ENCODE data around the gene MAP4K1.

DNA sequence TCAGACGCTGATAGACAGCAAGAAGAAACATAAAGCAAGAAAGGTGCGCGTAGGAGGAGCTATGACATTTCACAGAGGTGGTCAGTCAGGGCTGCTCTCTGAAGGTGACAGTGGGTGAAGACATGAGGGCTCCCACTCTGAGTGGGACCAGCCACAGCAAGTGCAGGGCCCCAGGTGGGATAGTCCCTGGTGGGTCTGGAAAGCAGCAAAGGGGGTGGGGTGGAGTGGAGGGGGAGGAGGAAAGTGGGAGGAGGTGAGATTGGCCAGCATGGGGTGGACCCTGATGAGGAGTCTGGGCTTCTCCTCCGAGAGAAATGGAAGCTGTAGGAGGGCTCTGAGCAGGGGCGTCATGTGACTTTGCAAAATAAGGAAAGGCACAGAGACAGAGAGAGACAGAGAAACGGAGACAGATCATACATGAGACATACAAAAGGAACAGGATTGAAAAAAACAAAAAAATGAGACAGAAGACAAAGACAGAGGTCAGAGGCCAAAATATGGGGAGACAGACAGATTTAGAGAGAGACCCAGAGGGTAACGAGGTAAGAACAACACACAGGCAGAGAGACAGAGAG is 2.7 kb downstream of the MAP4K1 start:
- TF ChIP-seq, protein P1, sequence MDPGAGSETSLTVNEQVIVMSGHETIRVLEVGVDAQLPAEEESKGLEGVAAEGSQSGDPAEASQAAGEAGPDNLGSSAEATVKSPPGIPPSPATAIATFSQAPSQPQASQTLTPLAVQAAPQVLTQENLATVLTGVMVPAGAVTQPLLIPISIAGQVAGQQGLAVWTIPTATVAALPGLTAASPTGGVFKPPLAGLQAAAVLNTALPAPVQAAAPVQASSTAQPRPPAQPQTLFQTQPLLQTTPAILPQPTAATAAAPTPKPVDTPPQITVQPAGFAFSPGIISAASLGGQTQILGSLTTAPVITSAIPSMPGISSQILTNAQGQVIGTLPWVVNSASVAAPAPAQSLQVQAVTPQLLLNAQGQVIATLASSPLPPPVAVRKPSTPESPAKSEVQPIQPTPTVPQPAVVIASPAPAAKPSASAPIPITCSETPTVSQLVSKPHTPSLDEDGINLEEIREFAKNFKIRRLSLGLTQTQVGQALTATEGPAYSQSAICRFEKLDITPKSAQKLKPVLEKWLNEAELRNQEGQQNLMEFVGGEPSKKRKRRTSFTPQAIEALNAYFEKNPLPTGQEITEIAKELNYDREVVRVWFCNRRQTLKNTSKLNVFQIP (CRISPR knock-in tag; IDR thresholded peaks at IDR 0.05; ENCODE audit: borderline replicate concordance, low read depth): no peak
- no peak for TF ChIP-seq RARB (CRISPR knock-in tag; IDR thresholded peaks at IDR 0.05)
- no peak for TF ChIP-seq ZFP30 (CRISPR knock-in tag; IDR thresholded peaks at IDR 0.05)
- TF ChIP-seq, protein P2, sequence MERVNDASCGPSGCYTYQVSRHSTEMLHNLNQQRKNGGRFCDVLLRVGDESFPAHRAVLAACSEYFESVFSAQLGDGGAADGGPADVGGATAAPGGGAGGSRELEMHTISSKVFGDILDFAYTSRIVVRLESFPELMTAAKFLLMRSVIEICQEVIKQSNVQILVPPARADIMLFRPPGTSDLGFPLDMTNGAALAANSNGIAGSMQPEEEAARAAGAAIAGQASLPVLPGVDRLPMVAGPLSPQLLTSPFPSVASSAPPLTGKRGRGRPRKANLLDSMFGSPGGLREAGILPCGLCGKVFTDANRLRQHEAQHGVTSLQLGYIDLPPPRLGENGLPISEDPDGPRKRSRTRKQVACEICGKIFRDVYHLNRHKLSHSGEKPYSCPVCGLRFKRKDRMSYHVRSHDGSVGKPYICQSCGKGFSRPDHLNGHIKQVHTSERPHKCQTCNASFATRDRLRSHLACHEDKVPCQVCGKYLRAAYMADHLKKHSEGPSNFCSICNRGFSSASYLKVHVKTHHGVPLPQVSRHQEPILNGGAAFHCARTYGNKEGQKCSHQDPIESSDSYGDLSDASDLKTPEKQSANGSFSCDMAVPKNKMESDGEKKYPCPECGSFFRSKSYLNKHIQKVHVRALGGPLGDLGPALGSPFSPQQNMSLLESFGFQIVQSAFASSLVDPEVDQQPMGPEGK (CRISPR knock-in tag; IDR thresholded peaks at IDR 0.05; ENCODE audit: borderline replicate concordance): no peak
- TF ChIP-seq SNAI2 (CRISPR knock-in tag; IDR thresholded peaks at IDR 0.05): no peak
- TF ChIP-seq GLIS3 (CRISPR knock-in tag; IDR thresholded peaks at IDR 0.05): no peak
- TF ChIP-seq ZC3H10 (CRISPR knock-in tag; IDR thresholded peaks at IDR 0.05): no peak
- TF ChIP-seq TCF4 (CRISPR knock-in tag; IDR thresholded peaks at IDR 0.05; ENCODE audit: borderline replicate concordance): no peak
- TF ChIP-seq ESRRG (CRISPR knock-in tag; IDR thresholded peaks at IDR 0.05): no peak
- TF ChIP-seq ZNF565 (CRISPR knock-in tag; conservative IDR thresholded peaks at IDR 0.05; ENCODE audit: low read depth): no peak
- TF ChIP-seq, protein P3, sequence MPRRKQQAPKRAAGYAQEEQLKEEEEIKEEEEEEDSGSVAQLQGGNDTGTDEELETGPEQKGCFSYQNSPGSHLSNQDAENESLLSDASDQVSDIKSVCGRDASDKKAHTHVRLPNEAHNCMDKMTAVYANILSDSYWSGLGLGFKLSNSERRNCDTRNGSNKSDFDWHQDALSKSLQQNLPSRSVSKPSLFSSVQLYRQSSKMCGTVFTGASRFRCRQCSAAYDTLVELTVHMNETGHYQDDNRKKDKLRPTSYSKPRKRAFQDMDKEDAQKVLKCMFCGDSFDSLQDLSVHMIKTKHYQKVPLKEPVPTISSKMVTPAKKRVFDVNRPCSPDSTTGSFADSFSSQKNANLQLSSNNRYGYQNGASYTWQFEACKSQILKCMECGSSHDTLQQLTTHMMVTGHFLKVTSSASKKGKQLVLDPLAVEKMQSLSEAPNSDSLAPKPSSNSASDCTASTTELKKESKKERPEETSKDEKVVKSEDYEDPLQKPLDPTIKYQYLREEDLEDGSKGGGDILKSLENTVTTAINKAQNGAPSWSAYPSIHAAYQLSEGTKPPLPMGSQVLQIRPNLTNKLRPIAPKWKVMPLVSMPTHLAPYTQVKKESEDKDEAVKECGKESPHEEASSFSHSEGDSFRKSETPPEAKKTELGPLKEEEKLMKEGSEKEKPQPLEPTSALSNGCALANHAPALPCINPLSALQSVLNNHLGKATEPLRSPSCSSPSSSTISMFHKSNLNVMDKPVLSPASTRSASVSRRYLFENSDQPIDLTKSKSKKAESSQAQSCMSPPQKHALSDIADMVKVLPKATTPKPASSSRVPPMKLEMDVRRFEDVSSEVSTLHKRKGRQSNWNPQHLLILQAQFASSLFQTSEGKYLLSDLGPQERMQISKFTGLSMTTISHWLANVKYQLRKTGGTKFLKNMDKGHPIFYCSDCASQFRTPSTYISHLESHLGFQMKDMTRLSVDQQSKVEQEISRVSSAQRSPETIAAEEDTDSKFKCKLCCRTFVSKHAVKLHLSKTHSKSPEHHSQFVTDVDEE (CRISPR knock-in tag; IDR thresholded peaks at IDR 0.05): no peak
- TF ChIP-seq ISL1 (CRISPR knock-in tag; IDR thresholded peaks at IDR 0.05): no peak
